NT2/D1 (cell line): ENCODE results near the gene IFNGR2.

ENCODE experiments used
- SUZ12 ChIP-seq: IDR thresholded peaks from 2 replicates; pipeline ENCODE4 v1.6.1; 2011; ENCODE audit not compliant: insufficient read length, insufficient read depth; ENCODE audit errors: extremely low read depth
- YY1 ChIP-seq: IDR thresholded peaks from 2 replicates; pipeline ENCODE4 v1.6.1; 2011; ENCODE audit not compliant: insufficient read length, insufficient read depth
- ZNF274 ChIP-seq: IDR thresholded peaks from 2 replicates; pipeline ENCODE4 v1.6.1; 2011; ENCODE audit warnings: mild to moderate bottlenecking, low read depth, low read length

- no peak for TF ChIP-seq SUZ12
- TF ChIP-seq ZNF274 = no peak
- no peak for TF ChIP-seq YY1
These were observed 49.1 kb downstream of the IFNGR2 start for GRCh38 chr21:33452362-33452761.
